Esophagus squamous epithelium (tissue), 4 donors: ENCODE measurements around the gene BBX.

Experiments
- CTCF ChIP-seq, 6 experiments: fragments of 450-650 bp in 4 of 6; fragments of 200-600 bp in 2 of 6; sonication (generic) in 2 of 6; IDR thresholded peaks; one replicate each; pipeline ENCODE4 v1.5.1; 2016 to 2019; ENCODE audit warnings: antibody characterized with exemption in 6 of 6, mild to moderate bottlenecking in 4 of 6, moderate library complexity in 4 of 6
- POLR2A ChIP-seq, 4 donors: fragments of 450-650 bp; IDR thresholded peaks; one replicate each; pipeline ENCODE4 v1.6.1; 2017; ENCODE audit warnings: antibody characterized with exemption in 4 of 4, mild to moderate bottlenecking in 4 of 4, moderate library complexity in 3 of 4

- TF ChIP-seq CTCF (IDR thresholded peaks at IDR 0.05) (no peak), POLR2A (IDR thresholded peaks at IDR 0.05) (no peak)
Measured at GRCh38 chr3:107818025-107818424, 295.3 kb downstream of the BBX start.
